Fibroblast of skin of left quadriceps (primary cell): Measurements from ENCODE around the gene UPK1B.

Experiments used
- DNase-seq, 2 experiments: peaks; one replicate each; pipeline ENCODE4 v3.0.0-alpha.2; 2013; ENCODE audit warnings: low read depth in 2 of 2

The UPK1B gene

GRCh38 chr3:119176778-119177177 is 3.4 kb downstream of the UPK1B start:
- DNase-seq = no peak

DNA sequence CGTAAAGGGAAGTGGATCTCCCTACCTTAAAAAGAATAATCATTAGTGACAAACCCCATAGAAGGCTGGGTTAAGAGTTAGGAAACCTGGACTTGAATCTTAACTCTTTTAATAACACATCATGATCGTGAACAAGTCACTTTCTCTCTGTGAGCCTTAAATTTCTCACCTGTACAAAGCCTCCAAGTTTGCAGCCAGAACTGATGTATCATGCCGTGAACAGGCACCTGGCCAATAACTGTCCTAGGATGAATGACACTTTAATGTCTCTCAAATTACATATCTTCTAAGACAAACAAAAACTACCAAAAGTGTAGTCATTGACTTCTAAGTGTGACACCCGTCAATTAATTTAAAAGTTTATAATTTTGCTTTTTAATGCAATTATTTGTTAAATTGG is 3.9 kb downstream of the UPK1B start:
- no peak for DNase-seq

DNA sequence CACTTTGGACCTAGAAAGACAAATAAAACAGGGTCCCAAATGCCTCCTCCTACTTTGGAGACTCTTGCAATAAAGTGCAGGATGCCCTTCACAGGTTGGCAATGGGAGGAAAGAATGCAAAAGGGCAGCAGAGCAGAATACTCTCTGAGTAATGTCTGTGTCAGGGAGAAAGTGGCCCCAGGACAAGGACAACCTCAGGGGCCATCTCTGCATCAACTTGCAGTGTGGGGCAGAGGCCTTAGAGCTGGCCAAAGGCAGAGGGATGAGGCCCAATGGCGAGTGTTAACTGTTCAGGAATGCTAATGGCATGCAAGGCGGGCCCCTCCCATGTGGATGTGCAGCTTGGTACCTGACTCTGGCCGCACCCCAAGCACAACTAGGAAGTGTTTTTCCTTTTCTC is 8.4 kb downstream of the UPK1B start:
- no peak for DNase-seq

- DNase-seq = no peak
These were observed 10.7 kb downstream of the UPK1B start for GRCh38 chr3:119184111-119184510.

- peak; percentile 60 to 61 for DNase-seq
These were observed 11.6 kb downstream of the UPK1B start for GRCh38 chr3:119184796-119185570.

DNA sequence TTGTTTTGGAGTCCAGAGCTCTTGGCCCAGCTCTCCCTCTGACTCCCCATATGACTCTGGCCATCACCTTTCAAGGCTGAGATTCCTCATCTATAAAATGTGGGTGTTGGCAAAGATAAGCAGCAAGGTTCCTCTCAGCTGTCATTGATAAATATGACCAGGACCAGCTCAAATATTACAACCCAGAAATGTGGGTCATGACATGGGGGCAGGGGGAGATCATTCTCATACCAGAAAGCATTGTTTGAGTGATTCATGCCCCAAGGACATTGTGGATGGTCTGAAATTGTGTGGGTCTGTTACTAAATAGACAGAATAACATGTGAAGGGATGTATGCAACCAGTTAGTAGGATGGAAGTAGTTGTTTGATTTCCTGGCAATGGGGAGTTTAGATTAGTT is 13.9 kb downstream of the UPK1B start:
- no peak for DNase-seq

DNA sequence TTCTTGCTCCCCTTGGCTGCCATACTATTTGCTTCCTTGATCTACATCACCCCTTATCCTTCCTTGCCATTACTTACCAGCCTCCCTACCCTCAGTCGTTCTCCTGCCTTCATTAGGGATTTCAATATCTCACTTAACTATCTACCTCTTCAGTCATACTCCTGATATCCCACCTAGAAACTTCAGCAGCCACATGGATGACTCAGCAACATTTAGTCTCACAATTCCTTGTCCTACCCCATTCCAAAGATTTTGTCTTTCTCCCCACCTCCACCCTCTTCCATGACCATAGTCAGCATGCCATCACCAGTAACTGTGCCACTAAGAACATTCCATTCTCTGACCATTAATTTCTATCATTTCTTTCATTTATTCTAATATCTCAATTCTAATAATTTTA is 18.4 kb downstream of the UPK1B start:
- no peak for DNase-seq

GRCh38 chr3:119194237-119195150 is 21.1 kb downstream of the UPK1B start:
- peak; percentile 40 to 46 for DNase-seq

GRCh38 chr3:119195151-119195476 is 21.7 kb downstream of the UPK1B start:
- DNase-seq = no peak

DNA sequence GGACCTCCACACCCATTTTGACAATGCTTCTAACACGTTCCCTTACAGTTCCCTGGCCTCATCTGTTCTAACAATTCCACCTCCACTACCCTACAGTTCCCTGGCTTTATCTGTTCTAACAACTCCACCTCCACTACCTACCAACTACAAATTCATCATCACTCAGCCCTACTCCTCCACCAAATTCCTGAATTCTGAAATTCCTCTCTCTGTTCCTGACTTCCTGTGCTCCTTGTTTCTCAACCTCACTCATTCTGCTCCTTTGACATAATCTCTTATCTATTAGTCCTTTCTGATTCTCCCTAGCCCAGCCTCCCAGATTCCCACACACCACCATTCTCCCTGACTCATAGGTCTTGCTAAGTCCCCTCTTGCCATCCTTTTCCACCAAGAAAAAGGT is 22.5 kb downstream of the UPK1B start:
- DNase-seq = no peak

DNA sequence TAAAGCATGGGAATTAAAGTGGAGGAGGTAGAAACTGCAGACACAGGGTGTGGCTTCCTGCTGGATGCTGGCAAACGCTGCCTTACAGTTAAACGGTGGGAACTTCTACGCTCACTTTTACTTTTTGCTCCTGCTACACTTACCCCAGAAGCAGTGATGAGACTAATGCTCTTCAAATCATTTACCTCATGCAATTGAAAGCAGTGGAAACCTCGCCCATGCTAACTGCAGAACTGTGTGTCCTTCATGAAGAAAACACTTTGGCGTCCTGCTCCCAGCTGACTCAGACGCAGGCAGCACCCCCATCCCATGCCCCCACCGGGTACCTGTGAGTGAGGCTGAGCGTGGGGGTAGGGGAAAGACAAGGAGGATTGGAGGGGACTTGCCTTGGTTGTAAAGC is 31.8 kb downstream of the UPK1B start:
- DNase-seq = no peak

- no peak for DNase-seq
These were observed 32.3 kb downstream of the UPK1B start for GRCh38 chr3:119205685-119206084.

DNA sequence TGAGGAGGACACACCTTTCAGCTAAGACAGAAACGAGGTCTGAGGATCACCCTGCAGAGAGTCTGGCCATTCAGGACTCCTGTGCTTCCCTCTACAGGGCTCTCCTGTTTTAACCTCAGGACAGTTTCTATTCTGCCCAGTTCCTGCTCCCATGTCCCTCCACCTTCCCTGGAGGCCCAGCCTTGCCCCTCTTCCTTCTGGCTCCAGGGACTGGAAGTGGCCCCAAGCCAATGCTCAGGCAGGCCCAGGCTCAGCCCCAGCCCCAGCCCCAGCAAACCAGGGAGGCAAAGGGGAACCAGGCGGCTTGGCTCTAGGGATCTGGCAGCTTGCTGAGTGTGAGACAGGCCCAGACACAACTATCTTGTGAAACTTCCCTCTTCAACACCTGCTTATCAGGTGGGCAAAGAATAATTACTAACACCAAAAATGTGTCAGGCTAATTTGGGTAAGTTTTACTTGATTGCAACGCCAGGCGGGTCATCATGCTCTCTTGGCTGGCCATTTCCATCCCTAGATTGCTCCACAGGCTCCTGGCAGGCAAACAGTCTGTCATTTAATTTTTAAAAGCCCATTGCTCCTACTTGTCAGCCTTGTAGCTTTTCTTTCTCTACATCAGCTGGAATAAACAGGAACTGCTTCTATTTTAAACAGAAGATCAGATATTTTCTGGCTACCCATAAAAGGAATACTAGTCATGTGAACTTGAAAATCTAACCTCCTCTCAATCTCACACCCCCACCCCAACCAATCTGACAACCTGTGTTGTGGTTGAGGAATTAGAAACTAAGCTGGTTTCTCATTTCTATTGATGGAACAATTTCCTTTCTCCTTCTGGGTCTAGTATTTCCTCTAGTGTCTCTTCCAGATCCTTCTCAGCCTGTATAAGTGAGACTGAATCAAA is 33.5 kb downstream of the UPK1B start:
- no peak for DNase-seq

GRCh38 chr3:119207512-119207875 is 34.1 kb downstream of the UPK1B start:
- DNase-seq = no peak

GRCh38 chr3:119211193-119211592 is 37.8 kb downstream of the UPK1B start:
- DNase-seq = no peak

GRCh38 chr3:119211803-119212202 is 38.4 kb downstream of the UPK1B start:
- DNase-seq = no peak

DNA sequence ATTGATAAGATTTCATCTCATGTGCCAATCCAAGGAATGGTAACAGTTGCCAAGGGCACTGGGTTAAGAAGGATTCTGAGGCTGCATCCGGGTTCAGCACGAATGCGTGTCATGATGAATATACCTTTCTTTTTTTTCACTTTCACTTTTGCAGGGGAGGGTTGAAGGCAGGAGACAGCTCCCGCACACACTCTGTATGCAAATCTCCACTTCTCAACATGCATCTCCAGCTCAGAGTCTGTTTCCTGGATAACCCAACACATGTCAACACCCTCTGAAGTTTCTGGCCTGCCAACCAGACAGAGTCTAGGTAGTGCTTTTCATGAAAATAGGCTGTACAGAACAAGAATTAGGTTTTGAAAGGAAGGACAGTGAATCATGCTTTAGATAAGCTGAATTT is 45.7 kb downstream of the UPK1B start:
- DNase-seq = no peak

- no peak for DNase-seq
These were observed 46.8 kb downstream of the UPK1B start for GRCh38 chr3:119220198-119220597.

DNA sequence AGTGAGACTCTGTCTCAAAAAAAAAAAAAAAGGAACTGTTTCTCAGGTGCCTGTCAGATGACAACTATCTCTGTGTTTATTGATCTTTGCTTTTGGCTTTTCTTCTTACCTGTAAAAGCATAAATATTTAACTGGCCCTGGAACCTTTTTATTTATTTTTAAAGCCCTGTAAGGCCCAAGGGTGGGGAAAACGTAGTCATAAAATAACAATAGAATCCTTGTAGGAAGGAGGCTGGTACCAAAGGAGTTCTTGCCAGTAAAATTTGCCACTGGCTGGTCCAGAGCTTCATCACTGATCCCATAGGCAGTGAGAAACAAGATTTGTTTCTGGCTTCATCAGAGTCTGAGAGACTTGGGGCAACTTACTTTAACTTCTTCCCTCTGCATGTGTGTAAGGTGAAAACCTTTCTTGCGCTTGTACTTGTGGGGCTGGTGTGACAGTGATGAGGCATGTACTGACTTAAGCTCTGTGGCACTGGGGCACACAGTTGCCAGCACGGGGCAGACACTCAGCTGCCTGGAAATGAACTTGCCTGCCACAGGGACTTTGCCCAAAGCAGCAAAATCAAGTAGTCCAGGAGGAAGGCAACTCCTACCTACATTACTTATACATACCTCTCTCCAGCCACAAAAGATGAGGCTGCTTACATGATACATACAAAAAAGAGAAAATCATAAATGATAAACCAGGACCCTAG is 47.7 kb downstream of the UPK1B start:
- DNase-seq = no peak

GRCh38 chr3:119221779-119222320 is 48.5 kb downstream of the UPK1B start:
- DNase-seq = no peak

DNA sequence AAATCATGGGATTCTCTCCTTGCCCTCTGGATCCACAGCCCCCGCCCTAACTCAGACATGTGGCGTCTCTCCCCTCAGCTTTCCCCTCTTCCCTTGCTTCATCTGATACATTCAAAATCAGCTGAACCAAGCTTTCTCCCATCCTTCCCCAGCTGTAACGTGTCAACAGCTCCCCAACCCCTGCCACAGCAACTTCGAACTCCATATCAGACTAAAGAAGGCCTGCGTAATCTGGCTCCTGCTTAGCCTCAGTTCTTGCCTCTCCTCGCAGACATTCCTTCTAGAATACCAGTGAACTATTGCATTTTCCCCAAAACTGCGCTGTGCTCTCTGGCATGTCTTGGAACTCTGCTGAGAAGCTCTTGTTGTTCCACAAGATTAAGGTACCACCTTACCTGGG is 49.0 kb downstream of the UPK1B start:
- no peak for DNase-seq
